Thyroid gland (tissue), 4 donors: ENCODE measurements around the gene PRKCA. TPM values are rescaled to one million over a fixed set of nuclear protein-coding genes. Genes with fewer than 3 reads are reported as not detected.

Experiments
- DNase-seq, 2 donors: peaks; one replicate each; pipeline ENCODE4 v3.0.0-alpha.2; 2019
- H3K27ac ChIP-seq, 3 donors: fragments of 200-600 bp; sonication (generic); 1 replicate in 2 of 3; 2 replicates in 1 of 3; pipeline ENCODE4 v1.5.1; 2016 to 2019; ENCODE audit warnings: mild to moderate bottlenecking in 1 of 3, moderate library complexity in 1 of 3
- H3K27me3 ChIP-seq: fragments of 200-600 bp; sonication (generic); one replicate; pipeline ENCODE4 v1.5.1; 2019
- H3K36me3 ChIP-seq, 2 donors: fragments of 200-600 bp; sonication (generic); one replicate each; pipeline ENCODE4 v1.5.1; 2016 to 2019
- H3K4me1 ChIP-seq, 2 donors: fragments of 200-600 bp; sonication (generic); one replicate each; pipeline ENCODE4 v1.5.1; 2017 to 2019
- H3K4me3 ChIP-seq, 3 donors: fragments of 200-600 bp; sonication (generic); replicated peaks in 1 of 3; 1 replicate in 2 of 3; 2 replicates in 1 of 3; pipeline ENCODE4 v1.5.1; 2016; ENCODE audit warnings: mild to moderate bottlenecking in 1 of 3
- H3K9me3 ChIP-seq: fragments of 200-600 bp; sonication (generic); one replicate; pipeline ENCODE4 v1.5.1; 2017
- POLR2A ChIP-seq, 2 donors: fragments of 450-650 bp; IDR thresholded peaks; one replicate each; pipeline ENCODE4 v1.6.1; 2017; ENCODE audit warnings: antibody characterized with exemption in 2 of 2, mild to moderate bottlenecking in 2 of 2, moderate library complexity in 1 of 2
- WGBS, 2 donors: methylation state at CpG; one replicate each; pipeline ENCODE4 v1.1.5; 2017; 5-methylcytosine and 5-hydroxymethylcytosine counted together
- intact Hi-C: fragments of 100-400 bp; cut with DNase I; formaldehyde crosslinking; loops from one replicate; pipeline ENCODE4 v1.15.1; 2023
- total RNA-seq, 4 donors: library from RNA; depleted of rRNA; stranded (reverse); fragments of >200 nt; gene quantifications; one replicate each; pipeline ENCODE4 v1.2.3, GENCODE V29; 2016
- TF ChIP-seq, protein P1 (sequence below), 6 experiments: fragments of 200-600 bp in 3 of 6; fragments of 450-650 bp in 3 of 6; sonication (generic) in 3 of 6; IDR thresholded peaks; one replicate each; pipeline ENCODE4 v1.5.1; 2016 to 2019; ENCODE audit warnings: antibody characterized with exemption in 6 of 6, mild to moderate bottlenecking in 2 of 6, inconsistent platforms in 1 of 6, moderate library complexity in 1 of 6

The PRKCA gene
- total RNA-seq, 4 donors from 2014 or later, result 6.7 to 24.2 (median 15.3) TPM

DNA sequence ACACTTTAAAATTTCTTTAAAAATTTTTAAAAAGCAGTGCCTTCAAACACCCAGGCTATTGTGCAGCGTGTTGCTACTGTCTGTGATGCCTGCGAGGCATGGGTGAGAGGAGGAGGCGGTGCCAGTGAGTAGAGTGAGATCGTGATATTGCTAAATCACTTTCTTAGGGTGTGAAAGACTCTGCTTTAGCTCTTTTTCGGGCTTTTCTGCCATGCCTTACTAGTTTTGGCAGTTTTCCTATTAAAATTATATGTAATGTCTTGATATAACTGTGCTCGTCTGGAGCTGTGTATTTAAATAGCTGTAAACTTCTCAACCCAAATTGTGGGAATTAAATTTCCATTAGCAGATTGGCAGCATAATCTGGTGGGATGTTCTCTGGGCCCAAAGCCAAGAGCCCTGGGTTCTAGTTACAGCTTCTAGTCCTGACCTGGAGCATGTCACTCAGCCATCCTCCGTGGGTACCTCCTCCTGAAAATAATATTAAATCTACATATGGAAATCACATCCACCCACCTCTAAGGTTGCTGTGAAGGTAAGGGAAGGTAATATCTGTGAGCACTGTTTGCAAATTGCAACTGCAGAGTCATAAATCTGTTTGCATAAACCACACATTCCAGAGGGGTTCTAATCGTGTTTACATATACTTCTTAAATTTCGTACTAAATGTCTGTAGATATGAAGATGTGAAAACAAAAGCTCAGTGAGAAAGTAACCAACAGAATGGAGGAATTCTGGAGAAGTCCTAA lies 268.2 kb downstream of the PRKCA start:
- H3K27ac ChIP-seq, result no peak overlapping the region
- TF ChIP-seq POLR2A (IDR thresholded peaks at IDR 0.05), result no peak
- TF ChIP-seq, protein P1, sequence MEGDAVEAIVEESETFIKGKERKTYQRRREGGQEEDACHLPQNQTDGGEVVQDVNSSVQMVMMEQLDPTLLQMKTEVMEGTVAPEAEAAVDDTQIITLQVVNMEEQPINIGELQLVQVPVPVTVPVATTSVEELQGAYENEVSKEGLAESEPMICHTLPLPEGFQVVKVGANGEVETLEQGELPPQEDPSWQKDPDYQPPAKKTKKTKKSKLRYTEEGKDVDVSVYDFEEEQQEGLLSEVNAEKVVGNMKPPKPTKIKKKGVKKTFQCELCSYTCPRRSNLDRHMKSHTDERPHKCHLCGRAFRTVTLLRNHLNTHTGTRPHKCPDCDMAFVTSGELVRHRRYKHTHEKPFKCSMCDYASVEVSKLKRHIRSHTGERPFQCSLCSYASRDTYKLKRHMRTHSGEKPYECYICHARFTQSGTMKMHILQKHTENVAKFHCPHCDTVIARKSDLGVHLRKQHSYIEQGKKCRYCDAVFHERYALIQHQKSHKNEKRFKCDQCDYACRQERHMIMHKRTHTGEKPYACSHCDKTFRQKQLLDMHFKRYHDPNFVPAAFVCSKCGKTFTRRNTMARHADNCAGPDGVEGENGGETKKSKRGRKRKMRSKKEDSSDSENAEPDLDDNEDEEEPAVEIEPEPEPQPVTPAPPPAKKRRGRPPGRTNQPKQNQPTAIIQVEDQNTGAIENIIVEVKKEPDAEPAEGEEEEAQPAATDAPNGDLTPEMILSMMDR (IDR thresholded peaks at IDR 0.05), result no peak
- intact Hi-C loops, result no loop called here
- no peaks in the 10 kb centered on the region for H3K9me3 ChIP-seq
- WGBS, 2 donors, result 84 to 89% methylated on average over 9 of the region's 9 CpGs
- no peaks in the 10 kb centered on the region for H3K36me3 ChIP-seq
- H3K27me3 ChIP-seq, result no peaks in the 10 kb centered on the region
- no peak for DNase-seq
- no peak overlapping the region for H3K4me3 ChIP-seq
- no peaks in the 10 kb centered on the region for H3K4me1 ChIP-seq

DNA sequence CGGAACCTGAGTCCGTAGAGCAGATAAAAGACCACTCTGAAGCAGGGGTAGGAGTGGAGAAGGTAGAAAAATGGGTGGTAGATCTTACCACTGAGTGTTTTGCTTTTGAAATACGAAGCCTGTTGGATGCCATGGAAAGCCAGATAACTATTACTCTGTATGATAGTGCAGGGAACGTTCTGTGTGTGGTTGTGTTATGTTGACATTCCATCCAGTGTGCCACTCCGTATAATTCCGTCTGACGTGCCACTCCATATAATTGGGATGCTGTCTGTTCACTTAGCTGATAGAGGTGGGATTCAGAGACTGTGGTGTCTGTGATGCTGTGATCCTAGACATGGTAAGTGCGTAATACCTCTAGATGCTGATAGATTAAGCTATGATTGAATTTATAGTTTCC lies 269.3 kb downstream of the PRKCA start:
- no peak for TF ChIP-seq POLR2A (IDR thresholded peaks at IDR 0.05)
- TF ChIP-seq, protein P1 (IDR thresholded peaks at IDR 0.05), result no peak
- DNase-seq, result no peak
- Histone ChIP-seq H3K4me3 (no peak overlapping the region), H3K4me1 (no peaks in the 10 kb centered on the region), H3K9me3 (no peaks in the 10 kb centered on the region), H3K27me3 (no peaks in the 10 kb centered on the region), H3K27ac (no peak overlapping the region), H3K36me3 (no peaks in the 10 kb centered on the region)
- WGBS, 2 donors, result 84 to 95% methylated on average over 8 of the region's 8 CpGs
- intact Hi-C loops, result no loop called here

DNA sequence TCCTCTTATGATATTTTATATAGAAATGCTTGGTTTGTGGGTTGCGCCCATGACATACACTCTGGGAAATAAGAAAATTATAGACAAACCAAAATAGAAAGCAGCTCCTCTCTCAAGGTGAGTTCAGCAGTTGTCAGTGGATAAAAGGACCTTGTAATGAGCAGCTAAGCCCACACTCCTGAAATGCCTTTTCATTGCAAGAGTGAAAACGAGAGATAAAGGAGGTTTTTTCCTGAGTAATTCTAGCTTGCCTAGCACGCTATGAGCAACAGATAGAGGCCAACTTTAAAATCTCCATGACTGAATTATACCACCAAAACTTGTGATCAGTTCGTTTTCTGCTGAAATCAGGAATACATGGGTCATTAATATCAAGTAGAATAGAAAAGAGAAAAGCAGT lies 270.7 kb downstream of the PRKCA start:
- Histone ChIP-seq H3K9me3 (no peaks in the 10 kb centered on the region), H3K27ac (no peak overlapping the region), H3K36me3 (no peaks in the 10 kb centered on the region), H3K27me3 (no peaks in the 10 kb centered on the region), H3K4me1 (no peaks in the 10 kb centered on the region), H3K4me3 (no peak overlapping the region)
- WGBS, 2 donors, result 71 to 75% methylated on average over 4 of the region's 4 CpGs
- DNase-seq, result no peak
- TF ChIP-seq, protein P1 (IDR thresholded peaks at IDR 0.05), result no peak
- no peak for TF ChIP-seq POLR2A (IDR thresholded peaks at IDR 0.05)
- intact Hi-C loops, result no loop called here

- H3K27ac ChIP-seq, result no peak overlapping the region
- no peaks in the 10 kb centered on the region for H3K27me3 ChIP-seq
- peaks cover 0 to 4% of the 10 kb centered on the region in 2 donors for H3K4me1 ChIP-seq
- WGBS, 2 donors, result 85 to 88% methylated on average over 4 of the region's 4 CpGs
- H3K9me3 ChIP-seq, result no peaks in the 10 kb centered on the region
- H3K4me3 ChIP-seq, result no peak overlapping the region
- no peak for TF ChIP-seq POLR2A (IDR thresholded peaks at IDR 0.05)
- TF ChIP-seq, protein P1 (IDR thresholded peaks at IDR 0.05), result no peak
- no peak for DNase-seq
- intact Hi-C loops, result no loop called here
- no peaks in the 10 kb centered on the region for H3K36me3 ChIP-seq
Observed at GRCh38 chr17:66574123-66574522, 271.7 kb downstream of the PRKCA start.

- intact Hi-C loops, result no loop called here
- no peak for DNase-seq
- H3K36me3 ChIP-seq, result no peaks in the 10 kb centered on the region
- TF ChIP-seq POLR2A (IDR thresholded peaks at IDR 0.05), result no peak
- TF ChIP-seq, protein P1 (IDR thresholded peaks at IDR 0.05), result no peak
- 74 to 77% methylated on average over 6 of the region's 6 CpGs for WGBS, 2 donors
- no peaks in the 10 kb centered on the region for H3K9me3 ChIP-seq
- H3K4me3 ChIP-seq, result no peak overlapping the region
- H3K27me3 ChIP-seq, result no peaks in the 10 kb centered on the region
- H3K4me1 ChIP-seq, result peaks cover 0 to 5% of the 10 kb centered on the region in 2 donors
- H3K27ac ChIP-seq, result no peak overlapping the region
Observed at GRCh38 chr17:66576473-66576872, 274.1 kb downstream of the PRKCA start.
